GM12892 (cell line): ENCODE measurements around the gene TBC1D24.
"Not testable (repeated sequence)": the region's sequence is repeated elsewhere in the genome, so short reads cannot be mapped to it uniquely, and the experiment has no call there.

Experiments
- DNase-seq: peaks from one replicate; pipeline ENCODE4 v3.0.0; 2011; ENCODE audit not compliant: insufficient read length
- FAIRE-seq: peaks from 2 replicates; lab custom pipeline; 2011; peaks lifted over from hg19 to GRCh38; lab: Jason Lieb, UNC
- POLR2A ChIP-seq: IDR thresholded peaks from 2 replicates; pipeline ENCODE4 v1.6.1; 2011; ENCODE audit warnings: low read depth, low read length, control low read depth
- POLR2AphosphoS5 ChIP-seq: IDR thresholded peaks from 2 replicates; pipeline ENCODE4 v1.6.1; 2011; ENCODE audit warnings: low read depth, low read length, control low read depth
- TAF1 ChIP-seq: IDR thresholded peaks from 2 replicates; pipeline ENCODE4 v1.6.1; 2011; ENCODE audit warnings: low read depth, mild to moderate bottlenecking, control low read depth, low read length, borderline replicate concordance

Gene TBC1D24

DNA sequence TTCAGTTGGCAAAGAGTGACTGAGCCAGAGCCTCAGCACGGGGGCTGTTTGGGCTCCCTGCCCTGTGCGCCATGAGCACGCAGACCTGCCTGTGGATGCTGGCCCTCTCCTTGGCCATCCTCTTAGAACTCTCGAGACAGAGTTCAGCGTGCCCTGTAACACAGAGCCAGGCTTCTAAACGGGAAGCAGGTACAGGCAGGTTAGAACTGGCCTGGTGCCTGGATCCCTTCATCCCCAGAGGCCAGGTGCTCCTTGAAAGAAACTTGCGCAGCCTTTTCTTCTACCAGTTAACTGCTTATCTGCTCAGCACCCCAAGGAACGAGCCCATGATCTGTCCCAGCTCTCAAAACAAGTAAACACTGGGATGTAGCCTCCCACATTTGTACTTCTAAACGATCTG, 38.8 kb upstream of the TBC1D24 start:
- DNase-seq (no peak), FAIRE-seq (no peak)
- TF ChIP-seq POLR2A, result no peak
- no peak for TF ChIP-seq POLR2AphosphoS5
- TF ChIP-seq TAF1, result no peak

DNA sequence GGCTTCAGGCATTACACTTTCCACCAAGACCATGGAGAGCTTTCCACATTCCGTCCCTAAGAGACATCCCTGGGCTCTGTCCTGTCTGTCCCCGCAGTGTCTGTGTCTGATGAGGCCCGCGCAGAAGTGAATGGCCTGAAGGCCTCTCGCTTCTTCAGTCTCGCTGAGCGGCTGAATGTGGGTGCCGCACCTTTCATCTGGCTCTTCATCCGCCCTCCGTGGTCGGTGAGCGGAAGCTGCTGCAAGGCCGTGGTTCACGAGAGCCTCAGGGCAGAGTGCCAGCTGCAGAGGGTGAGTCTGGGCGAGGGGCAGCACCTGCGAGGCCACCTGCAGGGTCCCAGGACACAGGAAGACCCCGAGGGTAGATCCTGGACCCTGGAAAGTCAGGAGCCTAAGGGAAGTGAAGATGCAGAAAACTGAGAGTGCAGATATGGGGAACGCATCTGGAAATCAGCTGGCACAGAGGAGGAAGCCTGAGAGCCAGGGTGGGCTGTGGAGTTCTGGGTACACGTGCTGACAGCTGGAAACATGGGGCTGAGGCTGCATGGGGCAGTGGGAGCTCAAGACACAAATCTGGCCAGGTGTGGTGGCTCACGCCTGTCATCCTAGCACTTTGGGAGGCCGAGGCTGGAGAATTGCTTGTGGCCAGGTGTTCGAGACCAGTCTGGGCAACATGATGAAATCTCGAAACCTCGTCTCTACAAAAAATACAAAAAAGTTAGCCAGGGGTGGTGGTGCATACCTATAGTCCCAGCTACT, 37.7 kb upstream of the TBC1D24 start:
- TF ChIP-seq POLR2A (no peak), TAF1 (no peak), POLR2AphosphoS5 (no peak)
- no peak for FAIRE-seq
- no peak for DNase-seq

DNA sequence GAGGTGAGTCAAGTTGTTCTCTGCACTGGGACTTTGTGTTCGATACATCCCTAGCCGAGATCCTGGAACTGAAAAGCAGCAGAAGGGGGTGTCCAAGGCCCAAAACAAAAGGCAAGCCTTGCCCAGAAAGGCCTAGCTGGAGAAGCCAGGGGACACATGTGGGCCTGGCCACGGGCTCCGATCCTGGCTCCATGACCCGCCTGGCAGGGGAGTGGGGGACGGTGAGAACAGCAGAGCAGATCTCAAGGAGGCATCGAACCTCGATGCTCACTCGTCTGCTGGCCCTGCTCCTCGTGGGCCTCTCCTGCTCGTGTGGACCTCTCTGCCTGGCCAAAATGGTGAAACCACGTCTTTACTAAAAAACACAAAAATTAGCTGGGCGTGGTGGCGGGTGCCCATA, 36.8 kb upstream of the TBC1D24 start:
- TF ChIP-seq TAF1 (no peak), POLR2A (no peak), POLR2AphosphoS5 (no peak)
- DNase-seq (no peak), FAIRE-seq (no peak)

DNA sequence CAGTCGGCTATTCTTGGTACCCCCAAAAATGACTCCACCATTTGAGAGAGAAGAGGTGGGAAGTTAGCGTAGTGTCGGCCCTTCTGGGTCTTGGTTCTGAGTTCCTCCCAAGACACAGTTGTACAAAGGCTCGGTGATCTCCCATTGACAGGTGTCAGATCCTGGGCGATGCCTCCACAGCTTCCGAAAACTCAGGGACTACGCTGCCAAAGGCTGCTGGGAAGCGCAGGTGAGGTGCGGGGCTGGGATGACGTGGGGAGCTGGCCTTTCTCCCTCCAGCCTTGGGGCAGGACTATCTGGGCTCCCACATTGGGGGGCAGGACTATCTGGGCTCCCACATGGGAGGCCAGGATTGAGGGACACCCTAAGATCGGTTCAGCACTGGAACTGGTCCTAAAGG, 35.3 kb upstream of the TBC1D24 start:
- DNase-seq (no peak), FAIRE-seq (no peak)
- TF ChIP-seq POLR2AphosphoS5 (no peak), TAF1 (no peak), POLR2A (no peak)

DNA sequence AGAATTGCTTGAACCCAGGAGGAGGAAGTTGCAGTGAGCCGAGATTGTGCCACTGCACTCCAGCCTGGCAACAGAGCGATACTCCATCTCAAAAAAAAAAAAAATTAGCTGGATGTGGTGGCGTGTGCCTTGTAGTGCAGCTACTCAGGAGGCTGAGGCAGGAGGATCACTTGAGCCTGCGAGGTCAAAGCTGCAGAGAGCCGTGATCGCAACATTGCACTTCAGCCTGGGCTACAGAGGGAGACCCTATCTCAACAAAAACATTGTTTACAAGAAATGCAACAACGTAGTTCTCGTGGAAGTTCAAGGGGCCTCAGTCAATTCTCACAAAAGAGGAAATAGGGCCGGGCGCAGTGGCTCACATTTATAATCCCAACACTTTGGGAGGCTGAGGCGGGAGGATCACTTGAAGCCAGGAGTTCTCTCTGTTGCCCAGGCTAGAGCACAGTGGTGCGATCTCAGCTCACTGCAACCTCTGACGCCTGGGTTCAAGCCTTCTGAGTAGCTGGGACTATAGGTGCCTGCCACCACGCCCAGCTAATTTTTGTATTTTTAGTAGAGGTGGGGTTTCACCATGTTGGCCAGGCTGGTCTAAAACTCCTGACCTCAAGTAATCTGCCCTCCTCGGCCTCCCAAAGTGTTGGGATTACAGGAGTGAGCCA, 33.7 kb upstream of the TBC1D24 start:
- DNase-seq, FAIRE-seq: not testable (repeated sequence)

DNA sequence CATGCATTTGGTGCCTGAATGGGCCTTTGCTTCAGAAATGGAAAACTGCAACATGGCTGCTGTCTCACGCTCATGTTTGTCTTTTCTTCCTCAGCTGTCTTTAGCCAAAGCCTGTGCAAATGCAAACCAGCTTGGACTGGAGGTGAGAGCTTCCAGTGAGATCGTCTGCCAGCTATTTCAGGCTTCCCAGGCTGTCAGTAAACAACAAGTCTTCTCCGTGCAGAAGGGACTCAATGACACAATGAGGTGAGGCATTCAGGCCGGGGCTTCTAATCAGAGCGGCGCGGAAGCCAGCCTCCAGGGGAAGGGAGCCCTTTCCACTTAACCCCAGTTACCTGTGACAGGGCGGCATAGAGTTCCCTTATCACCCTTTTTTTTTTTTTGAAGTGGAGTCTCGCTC, 31.4 kb upstream of the TBC1D24 start:
- DNase-seq (no peak), FAIRE-seq (no peak)
- TF ChIP-seq POLR2AphosphoS5 (no peak), TAF1 (no peak), POLR2A (no peak)

DNA sequence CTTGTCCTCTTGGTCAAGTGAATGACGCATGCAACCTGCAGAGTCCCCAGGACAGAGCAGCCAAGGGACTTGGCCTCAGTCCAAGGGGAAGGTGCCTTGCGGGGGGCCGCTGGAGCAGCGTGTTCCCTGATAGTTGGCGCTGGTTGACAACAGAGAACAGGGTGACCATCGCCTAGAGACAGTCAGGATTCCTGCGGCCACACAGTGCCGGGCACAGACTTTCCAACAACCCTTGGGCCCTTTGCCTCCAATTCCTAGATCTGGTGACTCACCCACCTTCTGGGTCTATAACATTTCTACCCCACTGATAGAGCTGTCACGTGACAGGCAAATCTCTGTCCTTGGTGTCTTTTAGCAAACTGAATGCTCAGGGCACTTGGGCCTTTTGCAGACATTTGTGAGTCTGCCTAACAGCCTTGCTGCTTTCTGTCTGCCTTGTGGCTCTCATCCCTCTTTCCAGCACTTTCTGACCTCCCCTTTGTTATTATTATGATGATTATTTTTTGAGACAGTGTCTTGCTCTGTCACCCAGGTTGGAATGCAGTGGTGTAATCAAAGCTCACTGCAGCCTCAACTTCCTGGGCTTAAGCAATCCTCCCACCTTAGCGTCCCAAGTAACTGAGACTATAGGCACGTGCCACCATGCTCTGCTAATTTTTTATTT, 26.9 kb upstream of the TBC1D24 start:
- DNase-seq, result no peak
- TF ChIP-seq POLR2AphosphoS5 (no peak), POLR2A (no peak), TAF1 (no peak)
- FAIRE-seq, result no peak

DNA sequence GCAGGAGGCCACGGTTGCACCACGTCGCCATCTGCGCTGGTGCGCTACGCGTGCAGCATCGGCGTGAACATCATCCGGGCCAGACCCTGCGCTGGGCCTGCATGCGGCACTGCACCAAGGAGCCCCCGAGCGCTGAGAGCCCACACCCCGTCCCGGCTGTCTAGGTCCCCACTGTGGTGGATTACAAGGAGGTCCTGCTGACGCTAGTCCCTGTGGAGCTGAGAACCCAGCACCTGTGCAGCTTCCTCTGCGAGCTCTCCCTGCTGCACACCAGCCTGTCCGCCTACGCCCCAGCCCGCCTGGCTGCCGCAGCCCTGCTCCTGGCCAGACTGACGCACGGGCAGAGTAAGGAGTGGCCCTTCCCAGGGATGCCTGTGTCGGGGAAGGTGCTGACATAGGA, 25.8 kb upstream of the TBC1D24 start:
- no peak for TF ChIP-seq POLR2AphosphoS5
- no peak for TF ChIP-seq POLR2A
- no peak for TF ChIP-seq TAF1
- DNase-seq (no peak), FAIRE-seq (no peak)

DNA sequence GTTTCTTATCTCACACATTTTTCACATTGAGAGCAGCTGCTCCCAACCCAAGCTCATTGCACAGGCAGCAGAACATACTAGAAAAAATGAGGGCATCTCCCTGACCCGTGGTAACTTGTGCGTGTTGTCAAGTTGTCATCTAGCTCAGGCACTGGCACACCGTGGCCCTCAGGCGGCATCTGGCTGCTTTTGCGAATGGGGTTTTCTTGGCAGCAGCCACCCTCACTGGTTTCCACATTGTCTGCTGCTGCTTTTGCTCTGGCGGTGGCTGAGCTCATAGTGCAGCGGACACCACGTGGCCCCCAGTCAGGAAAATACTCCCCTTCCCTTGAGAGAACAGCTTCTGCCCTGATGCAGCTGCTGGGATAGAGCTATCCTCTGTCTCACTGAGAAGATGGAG, 24.4 kb upstream of the TBC1D24 start:
- no peak for TF ChIP-seq TAF1
- TF ChIP-seq POLR2A, result no peak
- TF ChIP-seq POLR2AphosphoS5, result no peak
- DNase-seq, result no peak
- no peak for FAIRE-seq

DNA sequence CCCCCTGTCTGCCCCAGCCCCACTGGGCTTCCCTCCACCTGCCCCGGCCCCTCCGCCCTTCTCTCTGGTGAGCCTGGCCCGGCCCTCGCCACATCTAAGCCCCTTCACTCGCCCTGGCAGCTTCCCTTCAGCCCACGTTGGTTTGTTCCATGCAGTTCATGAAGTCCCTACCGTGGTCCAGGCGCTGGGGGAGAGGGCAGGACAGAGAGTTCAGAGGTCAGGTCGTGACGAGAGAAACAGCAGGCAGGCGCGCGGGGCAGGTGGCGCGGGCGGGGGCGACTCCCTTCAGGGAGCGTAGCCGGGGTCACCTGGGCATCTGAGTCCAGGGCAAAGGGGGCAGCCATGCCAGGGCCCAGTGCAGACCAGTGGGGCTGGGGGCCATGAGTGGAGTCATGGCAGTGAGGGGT, 23.9 kb upstream of the TBC1D24 start:
- TF ChIP-seq POLR2A, result no peak
- TF ChIP-seq TAF1, result no peak
- no peak for TF ChIP-seq POLR2AphosphoS5
- FAIRE-seq (no peak), DNase-seq (no peak)

DNA sequence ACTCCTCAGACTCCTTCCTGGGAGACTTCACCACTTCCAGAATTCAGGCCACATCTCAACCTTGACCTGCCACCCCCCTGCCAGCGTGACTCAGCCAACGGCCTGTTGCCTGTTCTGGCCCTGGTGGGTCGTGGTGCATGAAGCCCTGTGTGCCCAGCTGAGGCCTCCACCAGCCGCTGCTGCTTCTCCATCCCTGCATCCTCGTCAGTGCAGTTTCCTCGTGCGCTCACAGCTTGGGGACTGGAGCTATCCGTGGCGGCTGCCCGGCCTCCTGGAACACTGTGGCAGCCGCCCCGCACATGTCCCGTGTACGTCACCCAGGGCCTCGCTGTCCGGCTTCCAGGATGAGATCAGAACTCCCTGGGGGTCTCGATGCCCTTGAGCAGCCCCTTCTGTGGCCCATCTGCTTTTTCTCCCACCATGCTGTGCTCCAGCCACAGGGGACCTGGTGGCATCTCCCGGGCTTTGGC, 23.0 kb upstream of the TBC1D24 start:
- TF ChIP-seq POLR2A (no peak), POLR2AphosphoS5 (no peak), TAF1 (no peak)
- FAIRE-seq, result no peak

More for the DNA sequence above, 23.0 kb upstream of the TBC1D24 start:
- no peak for DNase-seq
